GM21526 (cell line): ENCODE data around the gene YIPF5.

Experiments
- ATAC-seq: cut with Tn5 transposase; IDR thresholded peaks from one replicate; pipeline ENCODE4 v1.9.1; 2021; ENCODE audit warnings: moderate library complexity; ENCODE audit not compliant: unreplicated experiment, low FRiP score

Gene YIPF5

DNA sequence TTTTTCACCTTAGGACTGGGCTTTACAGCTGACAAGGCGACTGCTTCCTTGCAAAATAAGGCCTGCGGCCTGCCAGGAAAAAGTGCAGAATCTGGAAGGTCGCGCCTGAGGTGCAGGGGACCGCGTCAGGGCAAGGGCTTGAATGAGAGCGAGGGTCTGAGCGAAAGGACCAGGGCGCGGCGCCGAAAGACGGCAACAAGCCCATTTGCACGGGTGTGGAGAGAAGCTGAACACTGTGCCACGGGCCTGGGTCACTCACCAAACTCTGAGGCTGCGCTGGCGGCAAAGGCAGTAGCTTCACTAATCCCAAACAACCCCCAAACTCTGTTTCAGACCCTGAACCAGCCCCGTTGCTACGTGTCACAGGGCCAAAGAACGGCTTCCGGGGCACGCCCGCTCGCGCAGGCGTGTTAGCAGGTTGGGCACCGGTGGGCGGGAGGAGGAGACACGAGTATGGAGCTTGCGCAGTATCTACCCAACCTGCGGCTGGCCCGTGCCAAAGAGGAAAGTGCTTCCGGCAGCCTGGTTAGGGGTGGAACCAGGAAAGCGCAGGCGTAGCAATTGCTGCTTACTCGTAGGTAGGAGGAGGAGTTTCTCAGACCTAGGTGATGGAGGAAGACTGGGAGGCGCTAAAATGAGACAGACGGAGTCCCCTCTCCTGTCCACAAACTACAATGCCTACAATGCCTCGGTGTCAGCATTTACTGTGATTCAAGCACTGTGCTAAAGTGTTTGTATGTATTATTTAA, at the start of gene YIPF5, which contains the start of gene KCTD16:
Gene YIPF5 (minus strand): TSS at position 384 of the 749 bp plus-strand sequence. CDS start 704 bp downstream, outside the sequence.
Gene KCTD16 (plus strand): TSS at position 598 of the 749 bp plus-strand sequence.
- peak; percentile 99 for ATAC-seq

DNA sequence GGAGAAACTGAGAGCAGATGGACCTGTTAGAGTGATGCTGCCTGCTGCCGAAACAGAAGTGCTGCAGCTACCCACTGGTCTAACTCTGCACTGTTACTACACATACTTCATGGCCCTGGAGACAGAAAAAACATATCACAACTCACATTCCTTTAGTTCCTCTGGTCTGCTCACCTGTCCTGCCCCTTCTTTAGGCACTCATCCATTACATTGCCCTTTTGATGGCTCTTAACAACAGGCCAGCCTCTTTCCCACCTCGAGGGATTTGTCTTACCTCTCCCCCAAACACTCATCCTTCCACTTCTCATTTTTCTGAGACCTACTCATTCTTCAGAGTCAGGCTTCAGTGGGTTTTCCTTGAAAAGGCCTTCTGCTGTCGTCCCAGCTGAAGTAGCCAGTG, 49.4 kb upstream of the YIPF5 start:
- no peak for ATAC-seq

DNA sequence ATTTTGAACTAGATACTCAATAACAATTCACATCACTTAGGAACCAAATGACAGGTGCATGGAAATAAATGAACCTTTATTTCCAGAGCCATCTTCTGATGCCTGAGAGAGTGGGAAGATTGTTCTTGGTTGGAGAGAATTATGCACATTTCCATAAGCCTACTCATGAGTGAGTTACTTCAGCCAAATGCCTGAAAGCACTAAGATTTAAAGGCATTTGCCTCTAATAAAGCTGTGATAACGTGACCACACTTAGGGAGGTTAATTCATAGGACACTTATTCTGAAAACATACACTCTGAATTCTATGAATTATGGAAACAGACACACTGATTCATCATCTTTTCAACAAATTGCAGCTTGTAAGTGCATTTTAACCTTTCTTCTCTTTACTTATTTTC, 40.2 kb upstream of the YIPF5 start:
- no peak for ATAC-seq

DNA sequence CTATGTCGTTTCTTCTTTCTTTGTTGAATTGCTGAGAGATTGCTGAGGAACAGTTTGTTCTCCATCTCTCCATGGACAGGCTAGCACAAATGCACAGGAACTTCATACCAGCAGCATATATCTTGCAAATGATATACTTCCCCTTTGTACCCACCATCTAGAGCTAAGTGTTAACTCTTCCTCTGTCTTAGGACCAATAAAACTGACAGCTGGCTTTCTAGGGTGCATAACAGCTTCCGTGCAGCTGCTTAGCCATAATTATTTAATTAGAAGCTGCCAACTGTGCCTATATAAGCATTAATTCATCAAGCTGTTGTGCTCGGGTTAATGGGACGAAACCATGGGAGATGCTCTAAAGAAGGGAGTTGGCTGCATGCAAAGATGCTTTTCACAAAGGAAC, 38.9 kb upstream of the YIPF5 start:
- no peak for ATAC-seq

DNA sequence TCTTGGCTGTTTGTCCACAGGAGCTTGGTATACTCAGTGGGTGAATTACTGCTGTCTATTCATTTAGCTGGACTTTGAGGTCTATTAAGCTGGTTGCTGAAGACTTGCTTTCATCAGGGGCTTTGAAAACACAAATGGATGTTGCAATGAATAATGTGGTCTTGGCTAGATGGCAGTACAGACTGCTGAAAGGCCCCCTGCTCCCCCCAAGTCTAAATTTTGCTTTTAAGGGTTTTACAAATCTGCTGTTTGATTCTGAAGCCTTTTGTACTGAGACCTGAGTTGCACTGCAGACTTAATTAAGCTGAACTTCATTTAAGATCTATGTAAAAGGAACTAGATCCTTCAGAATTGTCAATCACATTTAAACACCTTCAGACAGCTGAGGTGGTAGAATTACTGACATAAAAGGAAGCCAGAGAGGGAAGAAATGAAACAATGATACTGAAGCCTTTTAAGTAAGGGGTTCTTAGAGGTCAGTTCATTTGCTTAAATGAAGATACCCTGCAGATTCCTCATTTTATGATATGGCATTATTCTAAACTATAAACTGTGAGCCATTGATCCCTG, 37.5 kb upstream of the YIPF5 start:
- no peak for ATAC-seq

DNA sequence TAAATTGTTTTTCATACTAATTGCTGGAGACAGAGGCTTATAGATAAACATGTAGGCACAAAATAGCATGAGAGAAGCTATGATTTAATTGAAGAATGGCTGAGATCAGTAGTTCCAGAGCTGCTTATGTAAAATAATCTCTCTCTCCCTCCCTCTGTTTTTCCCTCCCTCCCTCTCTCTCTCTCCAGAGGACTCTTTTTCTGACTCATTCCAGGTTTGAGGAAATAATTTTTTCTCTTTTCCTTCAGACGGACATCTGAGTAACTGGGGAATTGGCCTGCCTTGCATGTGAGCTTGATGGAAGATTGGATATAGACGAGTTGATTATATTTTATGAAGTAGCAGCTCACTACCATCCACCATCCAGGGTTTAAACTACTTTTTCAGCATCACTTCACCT, 35.7 kb upstream of the YIPF5 start:
- ATAC-seq, result no peak

DNA sequence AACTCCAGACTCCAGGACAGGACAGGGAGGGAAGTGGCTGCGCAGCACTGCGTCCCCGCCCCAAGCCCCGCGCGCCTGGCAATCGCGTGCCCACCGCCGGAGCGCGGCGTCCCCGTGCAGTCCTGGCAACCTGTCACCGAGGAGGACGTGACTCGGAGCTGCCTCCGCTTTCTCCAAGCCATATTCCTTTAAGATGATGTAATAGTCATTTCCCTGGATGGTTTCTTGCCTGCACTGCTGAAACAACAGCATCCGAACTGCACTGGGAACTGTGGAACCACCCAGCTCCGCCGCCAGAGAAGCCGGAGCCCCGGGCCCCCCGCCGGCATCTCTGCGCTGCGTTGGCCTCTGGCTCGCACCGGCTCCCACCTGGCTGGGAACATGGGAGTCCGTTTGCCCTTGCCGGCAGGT, 34.7 kb upstream of the YIPF5 start:
- ATAC-seq, result no peak

DNA sequence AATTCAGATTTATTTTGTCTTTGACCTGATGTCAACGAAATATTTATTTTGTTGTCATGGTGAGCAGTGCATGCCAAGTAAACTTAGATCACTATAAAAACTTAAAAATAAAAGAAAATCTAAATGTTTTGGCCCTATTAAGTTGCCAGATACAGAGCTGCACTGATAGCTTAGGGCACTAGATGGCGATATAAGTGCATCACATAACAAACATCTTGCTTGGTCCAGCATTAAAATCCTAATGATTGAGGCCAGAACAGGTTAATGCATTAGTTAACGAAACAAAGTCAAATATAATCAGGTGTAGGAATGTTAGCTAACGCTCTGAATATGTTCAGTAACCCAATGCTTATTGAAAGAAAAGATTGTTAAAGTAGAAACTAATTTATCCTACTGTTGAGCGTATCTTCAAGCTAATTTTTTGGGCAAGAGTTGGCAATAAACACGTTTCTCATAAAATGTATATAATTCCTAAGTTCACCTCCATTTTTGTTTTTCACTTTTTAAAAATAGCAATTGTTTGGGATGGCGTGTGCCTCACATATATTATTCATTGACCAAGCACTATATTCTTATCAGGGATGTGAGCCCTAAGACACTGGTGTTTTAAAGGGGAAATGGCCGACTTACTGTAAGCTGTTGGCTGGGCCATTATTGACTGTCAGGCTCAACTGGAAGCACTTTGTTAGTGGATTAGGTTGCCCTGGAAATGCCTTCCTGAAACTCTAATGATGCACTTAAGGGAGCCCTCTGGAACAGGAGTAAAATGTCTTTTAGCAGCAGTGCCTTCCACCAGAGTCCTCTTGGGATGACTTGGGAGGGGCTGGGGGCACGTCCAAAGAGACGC, 33.5 kb upstream of the YIPF5 start:
- peak; percentile 87 for ATAC-seq

DNA sequence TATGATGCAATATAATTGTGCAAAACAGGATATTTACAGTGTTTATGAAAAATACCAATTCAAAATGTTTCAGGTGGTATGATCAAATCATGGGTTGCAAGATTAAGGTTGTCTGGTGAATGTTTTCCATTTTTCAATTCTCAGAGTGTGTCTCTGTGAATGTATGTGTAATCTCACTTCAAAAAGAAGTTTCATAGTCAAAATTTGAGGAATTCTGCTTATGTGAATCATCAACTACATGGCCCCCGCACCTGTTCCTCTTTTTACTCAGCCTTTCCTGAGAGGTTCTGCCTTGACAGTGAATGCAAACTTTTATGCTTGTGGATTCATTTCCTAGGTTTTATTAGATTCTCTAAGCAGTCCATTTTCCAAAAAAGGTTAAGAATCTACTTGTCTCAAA, 32.3 kb upstream of the YIPF5 start:
- no peak for ATAC-seq

DNA sequence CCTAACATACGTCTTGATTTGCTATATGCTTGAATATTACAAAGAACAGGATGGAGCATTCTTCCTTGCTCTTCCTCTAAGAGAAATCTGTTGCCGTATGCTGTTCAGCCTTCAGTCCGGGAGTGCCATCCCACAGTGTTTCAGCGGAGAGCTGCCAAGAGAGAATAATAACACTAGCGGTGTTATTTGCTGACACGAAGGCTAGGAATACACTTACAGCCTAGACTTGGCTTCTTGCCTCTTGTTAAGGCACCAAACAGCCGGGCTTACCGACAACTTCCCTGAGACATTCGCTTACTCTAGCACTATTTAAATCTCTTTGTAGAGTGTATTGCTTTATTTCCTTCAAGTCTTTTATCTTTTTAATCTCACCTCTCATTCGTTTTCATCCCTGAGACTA, 31.6 kb upstream of the YIPF5 start:
- ATAC-seq, result no peak

DNA sequence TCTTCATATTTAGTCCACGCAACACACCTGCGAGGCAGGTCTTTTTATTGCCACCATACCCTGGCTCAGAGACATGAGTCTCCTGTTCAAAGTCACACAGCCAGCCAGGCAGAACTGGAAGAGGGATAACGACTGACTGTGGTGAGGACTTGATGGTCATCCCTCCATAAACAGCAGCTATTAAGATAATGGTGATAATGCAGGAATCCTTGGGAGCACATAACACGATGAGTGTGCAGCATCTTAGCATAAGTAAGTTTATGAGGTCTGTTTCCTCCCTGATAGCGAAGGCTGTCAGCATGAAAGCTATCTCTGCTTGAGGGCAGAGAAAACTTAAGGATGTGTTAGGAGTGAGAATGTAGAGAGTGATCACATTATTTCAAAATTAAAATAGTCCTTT, 31.1 kb upstream of the YIPF5 start:
- no peak for ATAC-seq

DNA sequence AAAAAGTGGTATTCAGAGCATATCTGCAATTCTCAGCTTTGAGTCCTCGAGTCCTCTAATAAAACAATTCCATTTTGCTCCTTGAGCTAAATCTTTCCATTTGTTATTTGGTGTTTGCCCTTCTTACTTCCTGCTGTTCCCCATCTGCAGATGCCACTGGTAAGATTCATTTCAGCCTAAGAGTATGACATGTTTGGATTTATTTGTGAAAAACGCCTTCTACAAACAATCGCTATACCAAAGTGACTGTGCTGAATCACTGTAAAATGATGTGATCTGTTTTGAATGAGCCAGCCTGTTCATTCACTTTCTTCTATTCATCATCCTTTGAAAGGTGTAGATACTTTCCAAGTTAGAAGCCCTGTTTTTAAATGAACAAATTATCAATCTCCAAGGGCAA, 27.9 kb upstream of the YIPF5 start:
- no peak for ATAC-seq

DNA sequence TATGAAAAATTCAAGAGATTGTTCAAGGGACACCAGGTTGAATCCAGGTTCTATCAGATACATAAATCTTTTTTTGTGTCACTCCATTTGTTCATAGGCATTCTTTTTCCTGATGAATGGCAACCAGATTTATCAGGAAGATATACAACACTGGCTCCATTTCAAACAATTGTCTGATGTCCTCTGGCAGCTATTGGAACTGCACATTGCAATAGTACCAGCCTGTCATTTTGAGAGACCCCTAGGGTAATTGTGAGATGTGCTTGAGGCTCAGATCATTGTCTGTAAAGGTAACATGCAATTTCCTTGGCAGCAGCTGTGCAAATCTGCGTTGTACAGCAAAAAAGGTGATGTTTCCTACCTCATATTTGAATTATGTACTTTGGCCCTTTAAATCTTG, 26.2 kb upstream of the YIPF5 start:
- no peak for ATAC-seq

DNA sequence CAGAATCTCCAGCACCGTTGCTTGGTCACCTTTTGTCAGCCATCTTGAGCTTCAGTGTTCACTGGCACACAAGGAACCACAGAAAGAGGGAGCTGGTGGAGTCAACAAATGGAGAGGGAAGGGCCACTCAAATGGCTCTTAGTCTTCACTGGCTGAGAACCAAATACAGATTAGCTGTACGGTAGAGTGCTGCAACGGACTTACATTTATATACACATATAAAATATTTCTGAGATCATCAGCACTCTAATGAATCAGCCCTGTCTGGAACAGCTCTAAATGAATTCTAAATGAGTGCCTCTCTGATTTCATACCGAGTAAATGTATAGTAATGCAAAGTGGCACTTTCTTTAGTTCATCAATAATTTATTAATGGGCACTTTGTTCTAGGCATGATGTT, 25.0 kb upstream of the YIPF5 start:
- no peak for ATAC-seq

DNA sequence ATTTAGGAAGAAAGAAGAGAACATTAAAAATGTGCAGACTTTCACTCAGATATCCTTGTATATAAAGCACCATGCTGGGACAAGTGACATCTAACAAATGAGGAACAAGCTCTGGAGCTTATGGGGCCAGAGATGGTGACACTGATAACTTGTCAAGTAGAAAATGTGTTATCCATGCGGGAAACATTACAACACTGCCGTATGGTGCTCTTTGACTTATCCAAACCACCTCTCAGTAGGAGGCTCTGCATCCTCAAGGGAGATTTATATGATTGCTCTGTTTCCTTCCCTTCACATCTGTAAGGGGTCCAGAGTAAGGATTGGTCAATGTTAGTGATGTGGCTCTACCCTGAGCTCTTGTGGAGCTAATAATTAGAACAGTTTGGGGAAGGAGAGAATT, 23.7 kb upstream of the YIPF5 start:
- no peak for ATAC-seq

DNA sequence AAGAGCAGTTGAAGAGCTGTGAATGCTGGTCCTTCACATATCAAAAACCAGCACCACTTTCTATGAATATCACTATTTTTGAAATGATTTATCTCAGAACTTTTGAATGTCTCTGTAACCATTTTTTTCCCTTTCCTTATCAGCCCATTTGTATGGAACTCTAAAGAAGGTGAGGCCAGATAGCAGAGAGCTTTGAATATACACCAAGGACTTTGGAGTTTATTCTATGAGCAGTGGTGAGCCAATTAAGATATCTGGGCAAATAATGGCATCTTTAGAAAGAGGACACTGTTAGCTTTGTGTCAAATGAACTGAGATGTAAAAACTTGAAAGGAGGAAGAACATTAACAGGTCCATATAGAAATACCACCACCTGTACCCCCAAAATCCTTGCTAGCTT, 22.2 kb upstream of the YIPF5 start:
- ATAC-seq, result no peak

DNA sequence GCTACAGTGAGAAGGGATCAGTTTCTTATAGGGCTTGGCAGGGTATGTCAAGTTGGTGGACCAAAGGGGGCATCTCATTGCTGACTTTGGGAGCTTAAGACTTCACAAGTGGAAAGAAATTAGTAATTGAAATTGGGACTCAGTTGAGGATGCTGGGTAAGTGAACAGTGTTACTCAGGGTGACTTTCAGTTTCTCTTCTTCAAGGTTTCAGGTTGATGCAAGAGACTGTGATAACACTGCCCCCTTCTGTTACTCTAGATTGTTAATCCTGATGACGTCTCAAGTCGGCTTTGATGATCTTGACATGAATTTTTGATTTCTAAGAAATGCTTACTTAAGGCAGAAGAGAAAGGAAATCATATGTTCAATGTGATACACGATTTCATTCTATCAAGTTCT, 21.5 kb upstream of the YIPF5 start:
- peak; percentile 88 for ATAC-seq

DNA sequence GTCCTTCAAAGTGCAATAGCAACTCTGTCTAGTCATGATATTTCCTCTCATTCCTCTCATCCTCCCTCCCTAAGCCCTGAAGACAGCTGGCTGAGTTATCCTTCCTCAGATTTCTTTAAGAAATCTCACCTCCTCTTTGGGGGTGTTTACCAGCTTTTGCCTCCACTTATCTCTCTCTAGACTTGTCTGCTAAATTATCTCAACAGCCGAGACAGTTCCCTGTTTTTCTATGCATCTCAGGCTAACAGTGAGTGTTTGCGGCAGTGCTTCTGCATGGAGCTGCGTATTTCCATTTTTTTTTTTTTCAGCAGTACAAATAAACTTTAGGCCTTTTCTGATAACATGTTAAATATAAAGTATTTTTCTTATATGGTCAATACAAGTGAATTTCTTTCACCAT, 21.1 kb upstream of the YIPF5 start:
- ATAC-seq, result no peak

DNA sequence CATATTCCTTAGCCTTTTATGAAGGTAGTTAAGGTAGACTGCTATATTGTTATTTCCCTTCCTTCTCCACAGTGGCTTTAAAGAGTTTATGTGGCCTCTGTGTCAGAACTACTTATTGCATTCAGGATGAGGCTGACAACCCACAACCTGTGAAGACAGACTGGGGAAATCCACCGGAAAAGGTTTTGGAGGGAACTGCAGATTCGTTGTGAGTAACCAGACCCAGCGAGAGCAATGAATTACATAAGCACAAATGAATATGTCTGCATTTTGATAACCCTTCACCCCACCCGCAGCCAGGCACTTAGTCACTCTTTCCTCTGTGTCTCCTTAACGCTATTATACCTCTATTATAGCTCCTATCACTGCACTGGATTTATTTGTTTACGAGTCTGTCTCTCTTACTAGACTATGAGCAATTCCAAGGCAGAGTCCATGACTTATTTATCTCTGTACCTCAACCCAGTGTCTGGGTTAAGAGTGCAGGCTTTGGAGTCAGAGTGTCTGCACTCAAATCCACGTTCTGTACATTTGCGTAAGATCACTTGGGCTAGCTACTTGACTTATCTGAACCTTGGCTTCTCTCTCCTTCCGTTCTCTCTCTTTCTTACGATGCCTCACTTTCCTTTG, 19.5 kb upstream of the YIPF5 start:
- ATAC-seq, result peak; percentile 48

DNA sequence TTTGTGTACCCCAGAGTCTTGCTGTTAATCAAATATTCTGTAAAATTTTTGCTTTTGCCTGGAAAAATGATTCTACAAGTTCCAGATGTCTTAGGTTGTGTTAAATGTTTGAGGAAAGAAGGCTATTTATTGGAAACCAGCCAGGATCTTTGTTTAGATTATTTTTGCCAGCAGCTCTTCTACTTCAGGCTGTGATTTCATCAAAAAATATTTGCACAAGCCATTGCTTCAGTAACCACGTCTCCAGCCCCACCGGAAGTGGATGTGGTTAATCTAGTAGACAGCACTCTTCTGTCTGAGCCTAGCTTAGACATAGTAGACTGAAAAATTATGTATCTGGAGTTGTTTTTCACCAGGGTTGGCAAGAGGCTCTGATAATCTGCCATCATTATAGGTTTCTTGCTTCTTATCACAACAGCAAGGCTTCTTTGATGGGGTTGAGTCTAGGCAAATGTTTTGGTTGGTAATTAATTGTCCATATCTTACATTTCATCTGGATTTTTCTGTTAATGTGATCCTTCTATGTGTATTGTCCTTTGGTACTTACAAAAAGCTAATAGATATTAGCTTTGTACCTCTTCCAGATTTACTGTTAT, 17.3 kb upstream of the YIPF5 start:
- peak; percentile 76 for ATAC-seq
